ENCODE results near the gene SIX2.

SIX2 gene

GRCh38 chr2:45001869-45002385 is 7.3 kb downstream of the SIX2 start:
- no peak for DNase-seq (ENCODE audit: low read depth in 2 of 2)

- DNase-seq (ENCODE audit: low read depth in 2 of 2): no peak
Observed at GRCh38 chr2:45000921-45001868, 8.1 kb downstream of the SIX2 start.

GRCh38 chr2:45000341-45000901 is 8.8 kb downstream of the SIX2 start:
- DNase-seq (ENCODE audit: low read depth in 2 of 2): no peak

- no peak for DNase-seq (ENCODE audit: low read depth in 2 of 2)
Observed at GRCh38 chr2:44999540-44999939, 9.7 kb downstream of the SIX2 start.

DNA sequence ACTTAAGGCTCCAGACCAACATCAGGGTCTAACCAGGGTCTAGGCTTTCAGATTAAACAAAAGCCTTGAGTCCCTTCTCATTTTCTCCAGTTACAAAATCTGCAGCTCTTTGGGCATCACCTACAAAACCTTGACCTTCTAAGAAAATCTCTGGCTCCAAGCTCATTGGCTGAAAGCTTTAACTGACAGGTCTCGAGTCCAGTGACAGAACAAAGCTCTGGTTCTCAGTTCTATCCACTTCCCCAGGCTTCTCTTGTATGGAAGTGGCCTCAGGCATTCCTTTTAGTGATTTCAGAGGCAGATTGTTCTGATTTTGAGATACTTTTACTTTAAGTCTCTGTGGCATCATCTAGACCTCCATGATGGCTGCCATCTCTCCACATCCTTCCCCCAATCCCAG is 11.3 kb downstream of the SIX2 start:
- DNase-seq (ENCODE audit: low read depth in 2 of 2): no peak

- DNase-seq (ENCODE audit: low read depth in 2 of 2): no peak
Observed at GRCh38 chr2:44996356-44996755, 12.9 kb downstream of the SIX2 start.

DNA sequence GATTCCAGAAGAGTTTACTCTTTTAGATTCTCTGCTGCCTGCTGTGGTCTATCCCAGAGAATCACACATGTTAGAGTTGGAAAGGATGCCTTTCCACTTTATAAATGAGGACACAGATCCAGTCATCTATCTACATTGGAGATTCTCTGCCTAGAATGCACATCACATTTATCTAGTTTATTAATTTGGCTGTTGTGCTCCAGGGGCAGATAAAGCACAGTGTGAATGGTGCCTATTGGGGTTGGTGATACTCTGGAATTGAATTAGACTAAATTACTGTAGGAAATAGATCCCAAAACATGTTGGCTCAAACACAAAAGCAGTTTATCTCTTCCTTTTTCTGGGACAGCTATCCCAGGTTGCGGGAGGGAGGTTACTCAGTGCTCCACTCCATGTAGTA is 14.9 kb downstream of the SIX2 start:
- DNase-seq (ENCODE audit: low read depth in 2 of 2): no peak

DNA sequence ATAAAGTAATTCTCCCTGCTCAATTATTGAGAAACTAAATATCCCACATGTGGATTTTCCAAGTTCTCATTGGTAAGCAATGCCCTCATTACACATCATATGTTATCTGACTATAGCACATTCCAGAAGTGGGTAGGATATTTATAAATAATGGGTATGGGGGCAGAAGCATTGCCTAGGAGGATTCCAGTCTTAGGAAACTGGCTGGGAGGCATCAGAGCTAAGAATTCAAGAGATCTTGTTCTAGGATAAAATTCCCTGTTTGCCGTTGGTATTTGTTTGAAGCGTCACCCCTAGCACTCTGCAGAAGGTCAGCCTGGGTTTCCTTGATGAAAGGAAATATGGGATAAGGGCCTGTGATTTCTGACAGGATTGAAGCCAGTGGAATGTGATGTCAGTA is 20.1 kb downstream of the SIX2 start:
- DNase-seq (ENCODE audit: low read depth in 2 of 2): no peak

DNA sequence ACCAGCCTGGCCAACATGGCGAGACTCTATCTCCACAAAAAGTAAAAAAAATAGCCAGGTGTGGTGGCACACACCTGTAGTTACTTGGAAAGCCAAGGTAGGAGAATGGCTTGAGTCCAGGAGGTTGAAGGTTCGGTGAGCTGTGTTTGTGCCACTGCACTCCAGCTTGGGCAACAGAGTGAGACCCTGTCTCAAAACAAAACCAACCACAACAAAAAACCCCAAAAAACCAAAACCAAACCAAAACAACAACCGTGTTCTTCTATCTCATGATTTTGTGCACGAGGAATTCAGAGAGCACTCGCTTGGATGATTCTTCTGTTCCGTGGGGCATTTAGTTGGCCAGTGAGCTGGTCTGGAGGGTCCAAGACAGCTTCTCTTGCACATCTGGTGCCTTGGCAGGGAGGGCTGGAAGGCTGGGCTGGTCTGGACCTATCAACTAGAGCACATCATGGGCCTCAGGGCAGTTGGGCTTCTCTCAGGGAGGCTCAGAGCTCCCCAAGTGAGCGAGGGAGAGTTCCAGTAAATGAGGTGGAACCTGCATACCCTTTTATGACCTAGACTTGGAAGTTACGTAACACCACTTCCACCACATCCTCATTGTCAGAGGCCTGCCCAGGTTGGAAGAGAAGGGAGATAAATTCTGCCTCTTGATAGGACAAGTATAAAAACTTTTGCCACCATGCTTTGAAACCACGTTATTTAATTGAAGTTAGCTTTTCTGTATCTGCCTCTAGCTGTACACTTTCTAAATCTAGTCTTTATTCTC is 25.2 kb downstream of the SIX2 start:
- no peak for DNase-seq (ENCODE audit: low read depth in 2 of 2)

- DNase-seq (ENCODE audit: low read depth in 2 of 2): peak; percentile 43 to 59
Observed at GRCh38 chr2:44981714-44982108, 27.5 kb downstream of the SIX2 start.

- no peak for DNase-seq (ENCODE audit: low read depth in 2 of 2)
Observed at GRCh38 chr2:44980751-44981713, 28.2 kb downstream of the SIX2 start.

DNA sequence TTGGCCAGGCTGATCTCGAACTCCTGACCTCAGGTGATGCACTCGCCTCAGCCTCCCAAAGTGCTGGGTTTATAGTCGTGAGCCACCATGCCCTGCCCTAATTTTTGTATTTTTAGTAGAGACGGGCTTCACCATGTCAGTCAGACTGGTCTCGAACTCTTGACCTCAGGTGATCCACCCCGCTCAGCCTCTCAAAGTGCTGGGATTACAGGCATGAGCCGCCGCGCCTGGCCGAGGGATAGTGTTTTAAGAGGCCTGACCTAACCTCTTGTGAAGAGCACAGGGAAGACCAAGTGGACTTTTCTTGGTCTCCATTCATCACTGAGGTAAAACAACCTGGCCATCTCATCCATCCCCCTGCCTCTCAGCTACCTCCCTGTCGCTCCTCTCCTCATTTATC is 29.7 kb downstream of the SIX2 start:
- no peak for DNase-seq (ENCODE audit: low read depth in 2 of 2)

DNA sequence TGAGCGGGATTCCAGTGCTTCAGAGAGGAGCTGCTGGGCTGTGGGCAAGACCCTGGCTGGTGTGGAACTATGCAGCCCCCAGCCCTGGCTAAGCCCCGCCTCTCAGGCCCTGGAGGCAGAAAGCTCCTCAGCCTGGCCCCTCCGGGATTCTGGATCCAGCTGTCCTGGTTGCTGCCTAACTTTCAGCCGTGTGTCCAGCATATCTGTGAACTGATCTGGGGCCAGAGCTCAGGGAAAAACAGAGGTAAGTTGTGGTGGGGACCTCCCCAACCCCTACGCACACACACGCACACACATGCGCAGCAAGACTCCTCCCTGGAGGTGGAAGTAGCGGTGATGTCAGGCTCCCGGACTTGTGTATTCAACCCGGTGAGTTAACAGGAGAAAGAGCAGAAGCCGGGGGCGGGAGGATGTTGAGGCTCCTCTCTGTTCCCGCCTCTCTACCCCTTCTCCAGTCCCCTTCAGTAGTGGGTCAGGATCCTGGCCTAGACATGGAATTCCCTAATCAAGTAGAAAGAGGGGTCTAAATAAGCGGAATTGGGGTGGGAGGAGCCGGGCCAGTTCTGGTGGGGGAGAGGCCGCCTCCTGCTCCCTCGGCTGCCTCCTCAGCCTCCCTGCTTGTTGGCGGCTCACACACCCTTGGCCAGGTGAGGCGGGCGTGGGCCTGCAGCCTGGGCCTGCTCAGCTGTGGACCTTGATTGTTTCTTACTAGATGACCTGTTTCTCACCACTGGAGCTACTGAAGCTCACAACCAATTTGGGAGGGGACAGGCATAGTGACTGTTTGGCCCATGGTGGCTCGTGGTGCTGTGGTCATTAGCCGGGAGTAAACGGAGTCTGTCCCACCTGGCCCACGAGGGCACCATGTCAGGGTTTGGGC is 33.4 kb downstream of the SIX2 start:
- no peak for DNase-seq (ENCODE audit: low read depth in 2 of 2)

GRCh38 chr2:44974064-44974715 is 35.1 kb downstream of the SIX2 start:
- DNase-seq (ENCODE audit: low read depth in 2 of 2): no peak

- DNase-seq (ENCODE audit: low read depth in 2 of 2): no peak
Observed at GRCh38 chr2:44972771-44973535, 36.3 kb downstream of the SIX2 start.

- DNase-seq (ENCODE audit: low read depth in 2 of 2): no peak
Observed at GRCh38 chr2:44970846-44971450, 38.3 kb downstream of the SIX2 start.

DNA sequence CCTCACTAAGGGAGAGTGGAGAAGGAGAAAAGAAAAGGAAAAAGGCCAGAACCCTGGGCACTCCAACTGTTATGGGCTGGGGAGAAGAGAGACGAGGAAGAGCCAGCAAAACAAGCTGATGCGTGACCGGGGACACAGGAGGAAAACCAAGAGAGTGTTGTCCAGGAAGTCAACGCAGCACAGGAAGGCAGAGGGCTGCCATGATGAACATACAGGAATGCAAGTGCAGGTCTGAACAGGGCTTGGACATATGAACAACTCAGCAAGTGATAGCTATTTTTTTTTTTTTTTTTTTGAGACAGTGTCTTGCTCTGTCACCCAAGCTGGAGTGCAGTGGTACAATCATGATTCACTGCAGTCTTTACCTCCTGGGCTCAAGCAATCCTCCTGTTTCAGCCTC is 39.3 kb downstream of the SIX2 start:
- DNase-seq (ENCODE audit: low read depth in 2 of 2): no peak

DNA sequence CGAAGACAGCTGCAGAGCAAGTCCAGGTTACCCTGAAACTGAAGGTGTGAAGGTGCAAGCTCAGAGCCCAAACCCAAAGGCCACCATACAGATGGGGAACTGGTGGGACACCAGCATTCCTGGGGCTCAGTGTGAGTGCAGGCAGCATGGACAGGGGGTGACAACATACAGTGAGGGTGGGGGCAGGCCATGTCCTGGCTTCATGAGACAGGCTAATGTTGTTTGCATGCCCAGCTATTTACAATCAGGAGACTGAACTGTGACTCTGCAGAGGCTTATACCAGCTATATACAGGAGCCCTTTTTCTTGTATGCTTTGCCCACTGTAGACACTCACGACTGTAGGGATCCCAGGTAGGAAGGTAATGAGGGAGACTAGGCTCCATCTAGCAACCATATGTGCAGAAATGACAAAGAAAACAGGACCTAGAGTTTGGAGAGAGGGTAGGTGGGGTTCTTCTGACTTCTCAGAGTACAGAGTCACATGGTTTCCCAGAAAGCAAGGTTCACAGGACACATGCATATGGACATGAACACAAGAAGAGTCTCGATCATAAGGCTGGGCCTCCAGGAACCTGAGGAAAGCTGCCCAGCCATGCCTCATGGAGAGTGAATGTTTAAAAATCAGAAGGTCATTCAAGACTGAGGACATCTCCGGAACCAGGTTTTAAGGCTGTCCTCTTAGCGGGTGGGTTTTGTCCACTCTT is 41.4 kb downstream of the SIX2 start:
- no peak for DNase-seq (ENCODE audit: low read depth in 2 of 2)

All from stimulated activated CD4-positive, alpha-beta T cell treated with anti-CD3 and anti-CD28 coated beads, Interleukin-15, amount 100 ng/mL, for 48 hours (primary cell).